ENCODE results near the gene CYP27C1. TPM values are rescaled to one million over a fixed set of nuclear protein-coding genes. Genes with fewer than 3 reads are reported as not detected.

CYP27C1 gene
- total and polyA plus RNA-seq, 4 donors, result 0.02 to 0.14 (median 0.07) TPM

GRCh38 chr2:127256866-127257265 lies 36.8 kb upstream of the CYP27C1 start:
- Histone ChIP-seq H3K4me1 (ENCODE audit: control insufficient read depth in 4 of 4, insufficient read depth in 4 of 4, low read length in 3 of 4) (peaks cover 0 to 4% (median 0%) of the 10 kb centered on the region in 4 donors), H3K27ac (ENCODE audit: low read depth in 1 of 2, low read length in 2 of 2) (no peak overlapping the region), H3K27me3 (ENCODE audit: control insufficient read depth in 4 of 4, insufficient read depth in 4 of 4, low read length in 3 of 4) (no peaks in the 10 kb centered on the region), H3K36me3 (ENCODE audit: control insufficient read depth in 4 of 4, insufficient read depth in 3 of 4, low read depth in 1 of 4, low read length in 3 of 4) (peaks cover 5 to 53% (median 27%) of the 10 kb centered on the region in 4 donors), H3K4me3 (ENCODE audit: low read depth in 1 of 3, low read length in 3 of 3) (no peak overlapping the region), H3K9ac (ENCODE audit: low read depth in 1 of 2, low read length in 2 of 2) (no peak overlapping the region), H3K9me3 (ENCODE audit: control insufficient read depth in 4 of 4, low read length in 3 of 4) (no peaks in the 10 kb centered on the region)
- TF ChIP-seq ATF3 (IDR thresholded peaks at IDR 0.05) (no peak), YY1 (IDR thresholded peaks at IDR 0.05) (no peak), HNF4G (IDR thresholded peaks at IDR 0.05) (no peak), ZBTB33 (IDR thresholded peaks at IDR 0.05) (no peak), FOXA1 (IDR thresholded peaks at IDR 0.05) (no peak), RAD21 (IDR thresholded peaks at IDR 0.05) (no peak), JUND (IDR thresholded peaks at IDR 0.05) (no peak), CTCF (IDR thresholded peaks at IDR 0.05; ENCODE audit: low read depth, low read length, missing input control) (no peak), TAF1 (conservative IDR thresholded peaks at IDR 0.05) (no peak), NR2F2 (IDR thresholded peaks at IDR 0.05) (no peak), REST (IDR thresholded peaks at IDR 0.05) (no peak), SP1 (IDR thresholded peaks at IDR 0.05) (no peak), HNF4A (conservative IDR thresholded peaks at IDR 0.05) (no peak), GABPA (IDR thresholded peaks at IDR 0.05 in 1 of 2, conservative IDR thresholded peaks at IDR 0.05 in 1 of 2) (no peak), FOXA2 (IDR thresholded peaks at IDR 0.05) (no peak), RXRA (IDR thresholded peaks at IDR 0.05) (no peak)
- DNase-seq (ENCODE audit: low spot score), result no peak
- 89% methylated on average over 8 of the region's 8 CpGs for WGBS

- H3K9me3 ChIP-seq (ENCODE audit: control insufficient read depth in 4 of 4, low read length in 3 of 4), result no peaks in the 10 kb centered on the region
- H3K4me3 ChIP-seq (ENCODE audit: low read depth in 1 of 3, low read length in 3 of 3), result no peak overlapping the region
- TF ChIP-seq YY1 (IDR thresholded peaks at IDR 0.05) (no peak), CTCF (IDR thresholded peaks at IDR 0.05; ENCODE audit: low read depth, low read length, missing input control) (no peak), REST (IDR thresholded peaks at IDR 0.05) (no peak), RXRA (IDR thresholded peaks at IDR 0.05) (no peak), ATF3 (IDR thresholded peaks at IDR 0.05) (no peak), MAX (IDR thresholded peaks at IDR 0.05) (no peak)
Measured at GRCh38 chr2:127256381-127256780, 36.3 kb upstream of the CYP27C1 start.

More at GRCh38 chr2:127256381-127256780, 36.3 kb upstream of the CYP27C1 start:
- DNase-seq (ENCODE audit: low spot score), result no peak
- no peaks in the 10 kb centered on the region for H3K27me3 ChIP-seq (ENCODE audit: control insufficient read depth in 4 of 4, insufficient read depth in 4 of 4, low read length in 3 of 4)
- H3K4me1 ChIP-seq (ENCODE audit: control insufficient read depth in 4 of 4, insufficient read depth in 4 of 4, low read length in 3 of 4), result peaks cover 0 to 4% (median 0%) of the 10 kb centered on the region in 4 donors
- no peak overlapping the region for H3K27ac ChIP-seq (ENCODE audit: low read depth in 1 of 2, low read length in 2 of 2)
- peaks cover 4 to 49% (median 27%) of the 10 kb centered on the region in 4 donors for H3K36me3 ChIP-seq (ENCODE audit: control insufficient read depth in 4 of 4, insufficient read depth in 3 of 4, low read depth in 1 of 4, low read length in 3 of 4)
- WGBS, result 92% methylated on average over 3 of the region's 3 CpGs
- H3K9ac ChIP-seq (ENCODE audit: low read depth in 1 of 2, low read length in 2 of 2), result no peak overlapping the region

All from liver (tissue), 9 donors.